Measurements from ENCODE around the gene CCDC87. TPM values are rescaled to one million over a fixed set of nuclear protein-coding genes. Genes with fewer than 3 reads are reported as not detected.

The CCDC87 gene
- total RNA-seq, 4 donors from 2014 or later: 0.32 to 0.96 TPM; not detected in 2

DNA sequence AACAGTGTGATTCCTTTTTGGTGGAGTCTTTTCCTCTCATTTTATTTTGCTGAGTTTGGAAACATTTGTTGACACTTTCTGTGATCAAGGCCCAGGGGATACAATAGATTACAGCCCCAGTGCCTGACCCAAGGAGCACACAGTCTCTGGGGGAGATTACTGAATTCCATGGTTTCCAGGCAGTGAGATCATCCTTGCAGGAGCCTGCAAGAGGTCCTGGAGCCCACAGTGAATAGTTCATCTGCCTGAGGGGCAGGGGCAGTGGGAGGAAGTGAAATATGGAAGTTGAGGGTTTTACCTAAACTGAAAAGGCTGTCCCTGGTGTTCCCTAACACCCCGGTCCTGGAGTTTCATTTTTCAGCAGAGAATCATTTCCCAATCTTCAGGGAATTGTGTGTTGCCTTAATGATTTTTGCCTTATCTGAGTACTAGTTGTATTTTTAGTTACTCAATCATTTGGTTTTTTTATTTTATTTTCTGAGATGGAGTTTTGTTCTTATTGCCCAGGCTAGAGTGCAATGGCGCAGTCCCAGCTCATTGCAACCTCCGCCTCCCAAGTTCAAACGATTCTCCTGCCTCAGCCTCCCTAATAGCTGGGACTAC, 7.9 kb upstream of the CCDC87 start:
- in situ Hi-C loops (cut with MboI; ENCODE audit: low pct_ligation_motif_present in 1 of 4, low pct_unique_long_range_greater_than_20kb in 1 of 4, low sequenced_read_pairs in 3 of 4): no loop called here
- TF ChIP-seq EP300 (IDR thresholded peaks at IDR 0.05; ENCODE audit: low read depth) (no peak), POLR2AphosphoS5 (IDR thresholded peaks at IDR 0.05) (no peak)
- Histone ChIP-seq H3K9me3 (no peaks in the 10 kb centered on the region), H3K27ac (no peak overlapping the region), H3K36me3 (no peaks in the 10 kb centered on the region), H3K27me3 (no peaks in the 10 kb centered on the region), H3K4me3 (no peak overlapping the region), H3K4me1 (peaks cover 0 to 5% (median 2%) of the 10 kb centered on the region in 4 donors)
- WGBS, 2 donors (ENCODE audit: low coverage in 1 of 2): 90 to 97% methylated on average over 3 to 4 of the region's 4 CpGs
- no peak for DNase-seq
- intact Hi-C loops (cut with DNase I; ENCODE audit: low total_unique reads): no loop called here

DNA sequence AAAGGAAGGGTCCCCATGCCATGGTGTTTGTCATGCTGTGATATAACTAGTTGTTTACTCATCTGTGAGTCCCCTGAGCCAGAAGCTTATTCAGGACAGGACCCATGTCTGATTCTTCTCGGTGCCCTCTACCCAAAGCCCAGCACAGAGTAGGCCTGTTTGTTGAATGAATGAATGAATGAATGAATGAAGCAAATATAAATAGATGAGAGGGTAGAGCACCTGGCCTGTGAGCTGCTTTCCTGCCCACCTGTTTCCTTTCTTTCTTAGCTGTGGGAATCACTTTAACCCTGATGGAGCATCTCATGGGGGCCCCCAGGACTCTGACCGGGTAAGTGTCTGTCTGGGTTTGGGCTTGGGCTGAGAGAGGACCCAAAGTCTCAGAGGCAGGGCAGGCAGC, 7.4 kb upstream of the CCDC87 start:
- Histone ChIP-seq H3K27ac (no peak overlapping the region), H3K4me1 (peaks cover 3 to 10% (median 7%) of the 10 kb centered on the region in 4 donors), H3K36me3 (no peaks in the 10 kb centered on the region), H3K27me3 (no peaks in the 10 kb centered on the region), H3K4me3 (no peak overlapping the region), H3K9me3 (no peaks in the 10 kb centered on the region)
- TF ChIP-seq POLR2A (IDR thresholded peaks at IDR 0.05): no peak
- no peak for TF ChIP-seq EP300 (IDR thresholded peaks at IDR 0.05; ENCODE audit: low read depth)
- TF ChIP-seq POLR2AphosphoS5 (IDR thresholded peaks at IDR 0.05): no peak
- no peak for TF ChIP-seq CTCF (IDR thresholded peaks at IDR 0.05)
- intact Hi-C loops (cut with DNase I; ENCODE audit: low total_unique reads) (no loop called here), in situ Hi-C loops (cut with MboI; ENCODE audit: low pct_ligation_motif_present in 1 of 4, low pct_unique_long_range_greater_than_20kb in 1 of 4, low sequenced_read_pairs in 3 of 4) (no loop called here)
- no peak for DNase-seq
- 83% methylated on average over 2 of the region's 2 CpGs; no CpG with 5 or more reads in 1 of the 2 donors for WGBS, 2 donors (ENCODE audit: low coverage in 1 of 2)

- peaks cover 14 to 22% (median 17%) of the 10 kb centered on the region in 4 donors for H3K4me1 ChIP-seq
- in situ Hi-C loops (cut with MboI; ENCODE audit: low pct_ligation_motif_present in 1 of 4, low pct_unique_long_range_greater_than_20kb in 1 of 4, low sequenced_read_pairs in 3 of 4): no loop called here
- H3K27ac ChIP-seq: no peak overlapping the region
- intact Hi-C loops (cut with DNase I; ENCODE audit: low total_unique reads): no loop called here
- H3K36me3 ChIP-seq: no peaks in the 10 kb centered on the region
- H3K9me3 ChIP-seq: no peaks in the 10 kb centered on the region
- 98% methylated on average over 6 of the region's 6 CpGs; no CpG with 5 or more reads in 1 of the 2 donors for WGBS, 2 donors (ENCODE audit: low coverage in 1 of 2)
- no peak overlapping the region for H3K4me3 ChIP-seq
- DNase-seq: no peak
- no peak for TF ChIP-seq POLR2A (IDR thresholded peaks at IDR 0.05)
- TF ChIP-seq CTCF (IDR thresholded peaks at IDR 0.05): no peak
- TF ChIP-seq POLR2AphosphoS5 (IDR thresholded peaks at IDR 0.05): no peak
- TF ChIP-seq EP300 (IDR thresholded peaks at IDR 0.05; ENCODE audit: low read depth): no peak
- H3K27me3 ChIP-seq: no peaks in the 10 kb centered on the region
Observed at GRCh38 chr11:66598993-66599392, 6.1 kb upstream of the CCDC87 start.

DNA sequence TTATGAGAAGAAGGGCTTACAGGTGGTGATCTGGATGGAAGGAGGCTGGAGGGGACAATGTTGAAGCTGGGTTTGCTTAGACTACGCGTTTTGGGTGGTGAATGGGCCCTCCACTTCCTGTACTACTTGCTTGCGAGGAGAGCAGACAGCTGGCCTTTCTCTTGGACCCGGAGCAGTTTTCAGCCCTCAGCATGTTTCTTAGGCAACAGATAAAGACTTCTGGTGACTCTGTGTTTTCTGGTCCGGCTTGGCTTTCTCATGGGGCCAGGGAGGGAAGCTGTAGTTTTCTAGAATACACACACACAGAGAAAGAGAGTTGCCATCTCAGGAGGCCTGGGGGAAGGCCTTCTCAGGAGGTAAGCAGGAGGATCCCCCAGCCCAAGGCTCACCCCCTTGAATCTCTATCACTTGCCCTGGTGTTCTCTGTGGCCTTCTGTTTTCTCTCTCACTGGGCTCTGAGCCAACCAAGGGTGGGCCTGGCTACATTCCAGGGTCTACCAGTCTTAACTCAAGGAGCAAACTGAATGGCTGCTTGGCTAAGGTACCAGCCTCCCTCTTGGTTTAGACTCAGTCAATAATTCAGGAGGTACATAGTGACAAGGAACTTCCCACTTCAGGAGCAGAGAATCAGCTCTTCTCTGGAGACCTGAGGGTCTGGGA, 2.5 kb upstream of the CCDC87 start:
- peak; percentile 42 for DNase-seq
- 42 to 44% methylated on average over 3 to 5 of the region's 5 CpGs for WGBS, 2 donors (ENCODE audit: low coverage in 1 of 2)
- no peaks in the 10 kb centered on the region for H3K27me3 ChIP-seq
- intact Hi-C loops (cut with DNase I; ENCODE audit: low total_unique reads): no loop called here
- H3K9me3 ChIP-seq: no peaks in the 10 kb centered on the region
- in situ Hi-C loops (cut with MboI; ENCODE audit: low pct_ligation_motif_present in 1 of 4, low pct_unique_long_range_greater_than_20kb in 1 of 4, low sequenced_read_pairs in 3 of 4): no loop called here
- peak overlapping the region; percentile 56 to 89 (median 66) for H3K27ac ChIP-seq
- TF ChIP-seq EP300 (IDR thresholded peaks at IDR 0.05; ENCODE audit: low read depth) (no peak), CTCF (IDR thresholded peaks at IDR 0.05) (no peak), POLR2A (IDR thresholded peaks at IDR 0.05) (no peak)
- peaks cover 27 to 38% (median 29%) of the 10 kb centered on the region in 4 donors for H3K4me1 ChIP-seq
- H3K36me3 ChIP-seq: no peaks in the 10 kb centered on the region
- H3K4me3 ChIP-seq: no peak overlapping the region

Data from transverse colon (tissue), 4 donors.